GM21619 (cell line): ENCODE measurements around the gene SPSB1.
A peak's percentile ranks its signal among the peaks of the same experiment; 100 is the strongest.

Experiments
- ATAC-seq: cut with Tn5 transposase; IDR thresholded peaks from one replicate; pipeline ENCODE4 v1.9.1; 2021; ENCODE audit not compliant: unreplicated experiment

SPSB1 gene

GRCh38 chr1:9278585-9279153, 14.0 kb upstream of the SPSB1 start:
- ATAC-seq = no peak

DNA sequence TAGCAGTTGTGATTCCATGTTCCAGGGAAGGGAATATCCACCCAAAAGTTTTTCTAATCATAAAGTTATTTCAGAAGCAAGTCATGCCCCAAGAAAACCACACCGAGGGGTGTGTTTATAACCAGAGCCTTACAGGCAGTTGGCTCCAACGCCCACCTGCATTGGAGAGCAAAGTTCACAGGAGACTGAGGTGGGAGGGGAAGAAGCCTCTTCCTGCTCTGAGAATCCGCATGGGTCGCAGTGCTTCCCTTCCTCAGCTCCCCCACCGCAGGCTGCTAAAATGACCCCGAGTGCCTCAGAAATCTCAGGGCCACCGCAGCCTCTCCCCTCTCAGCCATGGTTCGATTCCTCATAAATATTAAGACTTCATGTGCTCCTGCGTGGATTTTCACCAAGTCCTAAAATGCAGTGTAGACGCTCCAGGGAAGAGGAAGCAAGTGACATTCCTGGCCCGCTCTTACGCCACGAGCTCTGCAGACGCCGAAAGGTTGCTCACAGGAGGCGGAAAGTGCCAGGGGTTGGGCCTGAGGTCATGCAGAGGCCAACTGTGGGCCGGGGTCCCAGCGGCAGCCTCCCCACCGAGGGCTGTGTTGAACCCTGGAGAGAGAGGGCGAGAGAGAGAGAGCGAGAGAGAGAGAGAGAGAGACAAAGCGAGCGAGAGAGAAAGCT, 13.4 kb upstream of the SPSB1 start:
- ATAC-seq = no peak

GRCh38 chr1:9280015-9280860, 12.5 kb upstream of the SPSB1 start:
- ATAC-seq = no peak

GRCh38 chr1:9281071-9281827, 11.4 kb upstream of the SPSB1 start:
- ATAC-seq = no peak

GRCh38 chr1:9281908-9282695, 10.6 kb upstream of the SPSB1 start:
- ATAC-seq = no peak

GRCh38 chr1:9282696-9282955, 10.1 kb upstream of the SPSB1 start:
- no peak for ATAC-seq

DNA sequence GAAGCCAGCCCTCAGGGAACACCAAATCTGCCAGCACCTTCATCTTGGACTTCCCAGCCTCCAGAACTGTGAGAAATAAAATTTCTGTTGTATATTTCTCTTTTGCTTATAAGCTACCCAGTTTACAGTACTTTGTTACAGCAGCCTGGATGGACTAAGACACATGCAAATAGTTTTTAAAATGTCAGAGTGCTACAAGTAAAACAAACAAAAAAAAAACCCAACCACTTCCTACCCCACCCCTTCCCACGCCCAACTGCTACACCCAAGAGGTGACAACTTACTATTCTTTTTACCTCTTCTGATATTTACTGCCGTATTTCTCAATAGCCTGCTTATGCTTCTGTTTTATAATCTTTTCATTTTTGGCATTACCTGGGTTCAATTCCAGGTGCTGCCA, 8.6 kb upstream of the SPSB1 start:
- ATAC-seq = no peak

GRCh38 chr1:9286556-9286955, 6.1 kb upstream of the SPSB1 start:
- no peak for ATAC-seq

DNA sequence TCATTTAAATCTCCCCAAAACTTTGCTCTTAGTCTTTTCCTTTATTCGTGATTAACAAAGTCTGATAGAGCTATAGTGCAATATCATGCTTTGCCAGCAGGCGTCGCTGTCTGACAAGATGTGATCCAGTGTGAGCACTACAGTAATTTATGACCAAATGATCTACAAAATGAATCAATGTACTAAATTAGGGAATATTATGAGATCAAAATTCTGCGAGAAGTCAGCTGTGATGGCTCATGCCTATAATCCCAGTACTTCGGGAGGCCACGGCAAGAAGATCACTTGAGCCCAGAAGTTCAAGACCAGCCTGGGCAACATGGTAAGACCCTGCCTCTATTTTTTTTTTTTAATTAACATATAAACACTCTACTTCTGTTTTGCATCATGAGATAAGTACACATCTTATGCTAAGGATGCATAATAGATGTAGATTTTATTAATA, 3.6 kb upstream of the SPSB1 start:
- ATAC-seq = no peak

DNA sequence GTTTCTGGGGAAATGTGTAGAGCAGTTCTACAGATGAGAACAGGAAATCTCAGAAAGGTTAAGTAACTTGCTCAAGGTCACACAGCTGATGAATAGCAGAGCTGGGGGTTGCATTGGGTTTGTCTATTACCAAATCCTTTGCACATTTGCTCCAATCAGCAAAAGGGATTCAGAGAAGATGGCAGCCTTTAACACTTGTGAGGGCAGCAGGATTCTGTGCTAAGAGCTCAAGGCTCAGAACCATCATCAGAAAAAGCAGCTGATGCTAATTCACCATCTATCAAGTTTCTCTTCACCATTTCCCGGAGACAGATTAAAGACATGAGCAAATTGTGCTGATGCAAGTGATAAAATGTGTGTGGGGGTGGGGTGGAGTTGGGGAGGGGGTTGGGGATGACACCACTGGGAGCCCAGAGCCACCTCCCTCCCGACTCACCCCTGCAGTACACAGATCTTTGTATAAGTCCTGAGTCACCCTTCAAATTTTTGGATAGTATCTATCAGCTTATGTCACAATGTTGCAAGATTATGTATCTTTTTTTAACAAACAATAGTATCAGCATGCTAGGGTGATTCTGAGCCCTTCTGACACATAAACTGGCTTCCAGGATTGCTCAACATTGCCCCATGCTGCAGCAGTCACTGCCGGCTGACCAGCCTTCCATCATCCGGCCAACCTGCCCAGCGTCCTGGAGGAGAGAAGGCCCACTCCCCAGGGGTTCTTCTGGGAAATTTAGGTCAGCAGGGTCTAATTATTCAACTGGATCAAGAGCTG, 2.8 kb upstream of the SPSB1 start:
- no peak for ATAC-seq

GRCh38 chr1:9291914-9292360, 757 bp upstream of the SPSB1 start:
- ATAC-seq = no peak

GRCh38 chr1:9293241-9293532, 493 bp downstream of the SPSB1 start:
- peak; percentile 16 for ATAC-seq

DNA sequence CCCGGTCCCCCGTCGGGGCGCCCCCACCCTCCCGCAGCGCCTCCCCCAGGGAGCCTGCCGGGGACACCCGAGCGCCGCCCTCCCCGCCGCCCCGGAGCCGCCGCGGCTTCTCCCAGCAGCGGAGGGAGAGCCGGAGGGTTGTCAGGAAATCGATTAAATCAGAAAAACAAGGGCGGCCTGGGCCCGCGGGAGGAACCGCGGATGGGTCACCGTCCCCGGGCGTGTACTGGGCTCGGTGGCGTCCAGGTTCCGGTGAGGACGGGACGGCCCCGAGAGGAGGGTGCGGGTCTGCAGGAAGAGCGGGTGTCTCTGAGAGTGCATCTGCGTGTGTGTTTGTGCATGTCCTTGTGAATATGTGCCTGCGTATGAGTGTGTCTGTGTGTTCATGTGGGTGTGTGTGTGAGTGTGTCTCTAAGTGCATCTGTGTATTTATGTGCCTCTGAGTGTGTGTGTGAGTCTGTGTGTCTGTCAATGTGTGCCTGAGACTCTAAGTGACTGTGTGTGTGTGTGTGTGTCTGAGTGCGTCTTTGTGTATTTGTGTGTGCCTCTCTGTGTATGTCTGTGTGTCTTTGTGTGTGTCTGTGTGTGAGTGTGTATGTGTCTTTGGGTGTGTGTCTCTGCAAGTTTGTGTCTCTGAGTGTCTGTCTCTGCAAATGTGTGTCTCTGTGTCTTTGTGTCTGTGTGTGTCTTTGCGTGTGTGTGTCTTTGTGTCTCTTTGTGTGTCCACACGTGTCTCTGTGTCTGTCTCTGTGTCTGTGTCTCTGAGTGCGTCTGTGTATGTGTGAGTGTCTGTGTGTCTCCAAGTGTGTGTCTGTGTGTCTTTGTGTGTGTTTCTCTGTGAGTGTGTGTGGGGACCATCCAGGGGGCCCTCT, 1.1 kb downstream of the SPSB1 start:
- no peak for ATAC-seq

DNA sequence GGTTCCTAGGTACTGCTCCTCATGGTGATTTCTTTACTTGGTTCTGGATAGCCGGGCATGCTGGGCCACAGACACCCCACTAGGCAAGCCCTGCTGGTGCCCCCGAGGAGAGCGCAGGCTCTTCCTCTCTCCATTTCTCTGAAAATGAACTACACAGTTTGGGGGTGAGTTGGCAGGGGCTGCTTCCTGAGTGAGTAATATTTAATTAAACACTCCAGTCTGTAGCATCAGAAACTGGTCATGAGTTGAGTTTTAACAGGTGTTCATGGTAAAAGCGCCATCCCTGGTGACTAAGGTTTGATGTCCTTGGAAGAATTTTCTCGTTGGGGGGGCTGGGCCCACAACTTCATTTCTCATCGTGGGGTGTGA, 1.7 kb downstream of the SPSB1 start:
- no peak for ATAC-seq

GRCh38 chr1:9294910-9295636, 2.4 kb downstream of the SPSB1 start:
- no peak for ATAC-seq

GRCh38 chr1:9295884-9296283, 3.2 kb downstream of the SPSB1 start:
- no peak for ATAC-seq

DNA sequence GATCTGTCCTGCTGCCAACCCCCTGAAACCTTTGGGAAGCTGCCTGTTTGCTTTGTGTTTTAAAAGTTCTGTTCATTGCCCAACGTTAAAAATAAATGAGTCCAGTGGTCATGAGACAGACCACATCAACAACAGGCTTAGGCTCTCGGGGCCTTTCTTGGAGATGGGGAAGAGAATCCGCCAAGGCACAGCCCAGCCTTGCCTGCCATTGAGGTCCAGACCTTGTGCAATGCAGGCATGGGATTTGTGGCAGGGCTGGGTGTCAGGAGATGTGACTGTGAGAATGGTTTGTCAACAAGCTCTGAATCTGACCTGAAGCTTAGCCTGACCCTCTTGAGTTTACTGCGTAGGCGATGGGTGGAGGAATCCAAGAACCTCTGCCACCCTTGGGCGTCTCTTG, 4.2 kb downstream of the SPSB1 start:
- ATAC-seq = no peak

GRCh38 chr1:9297831-9298230, 5.1 kb downstream of the SPSB1 start:
- ATAC-seq = no peak

DNA sequence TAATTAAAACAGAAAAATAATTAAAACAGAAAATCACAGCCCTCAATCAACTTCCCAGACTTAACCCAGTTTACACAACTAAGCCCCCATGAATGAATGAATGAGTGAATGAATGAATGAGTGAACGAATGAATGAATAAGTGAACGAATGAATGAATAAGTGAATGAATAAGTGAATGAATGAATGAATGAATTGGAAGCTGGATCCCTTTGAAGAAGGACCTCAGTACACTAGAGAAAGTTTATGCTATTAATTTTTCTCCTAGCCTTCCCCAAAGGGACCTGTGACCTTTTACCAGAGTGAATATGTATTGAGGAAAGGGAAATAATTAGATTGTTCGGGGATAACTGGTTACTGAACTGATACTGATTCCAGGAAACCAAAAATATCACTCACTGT, 5.6 kb downstream of the SPSB1 start:
- no peak for ATAC-seq
